Mesenchymal stem cell (in vitro differentiated cells and primary cell): ENCODE data around the gene C19orf12.

ENCODE experiments used
- DNase-seq: peaks from one replicate; pipeline ENCODE4 v3.0.0-alpha.2; 2013
- H2AFZ ChIP-seq: one replicate; pipeline ENCODE4 v1.6.1; 2013; ENCODE audit warnings: low read depth, mild to moderate bottlenecking, control low read depth, inconsistent platforms, low read length, moderate library complexity
- H2AK5ac ChIP-seq: 2 replicates; pipeline ENCODE4 v1.6.1; 2013; ENCODE audit warnings: low read length, moderate library complexity, mild to moderate bottlenecking, inconsistent platforms; ENCODE audit not compliant: severe bottlenecking
- H2BK120ac ChIP-seq: one replicate; pipeline ENCODE4 v1.6.1; 2013; ENCODE audit warnings: low read depth, mild to moderate bottlenecking, inconsistent platforms, low read length, moderate library complexity
- H2BK12ac ChIP-seq, 2 experiments: one replicate each; pipeline ENCODE4 v1.6.1; 2013; ENCODE audit warnings: inconsistent platforms in 2 of 2, low read length in 2 of 2, mild to moderate bottlenecking in 2 of 2, moderate library complexity in 2 of 2, control low read depth in 1 of 2
- H2BK15ac ChIP-seq: one replicate; pipeline ENCODE4 v1.6.1; 2013; ENCODE audit warnings: mild to moderate bottlenecking, low read depth, inconsistent platforms; ENCODE audit not compliant: poor library complexity, severe bottlenecking
- H2BK5ac ChIP-seq: 2 replicates; pipeline ENCODE4 v1.6.1; 2013; ENCODE audit warnings: low read depth, mild to moderate bottlenecking, low read length, control low read depth, inconsistent platforms; ENCODE audit not compliant: poor library complexity, severe bottlenecking
- H3K14ac ChIP-seq, 2 experiments: one replicate each; pipeline ENCODE4 v1.6.1; 2013; ENCODE audit warnings: inconsistent platforms in 2 of 2, low read length in 2 of 2, control low read depth in 1 of 2, mild to moderate bottlenecking in 1 of 2, moderate library complexity in 1 of 2
- H3K18ac ChIP-seq, 2 experiments: one replicate each; pipeline ENCODE4 v1.6.1; 2013; ENCODE audit warnings: inconsistent platforms in 2 of 2, low read length in 2 of 2, control low read depth in 1 of 2, low read depth in 1 of 2, mild to moderate bottlenecking in 1 of 2
- H3K23ac ChIP-seq, 2 experiments: one replicate each; pipeline ENCODE4 v1.6.1; 2013; ENCODE audit warnings: inconsistent platforms in 2 of 2, low read length in 2 of 2, mild to moderate bottlenecking in 2 of 2, moderate library complexity in 2 of 2, control low read depth in 1 of 2
- H3K27ac ChIP-seq: 2 replicates; pipeline ENCODE4 v1.5.1; 2013; ENCODE audit warnings: mild to moderate bottlenecking, moderate library complexity, low read length, control low read depth, inconsistent platforms; ENCODE audit not compliant: poor library complexity, severe bottlenecking
- H3K27me3 ChIP-seq, 2 experiments: 2 replicates each; pipeline versions ENCODE4 v1.6.1 to v1.7.0; 2013; ENCODE audit warnings: low read length in 2 of 2, mild to moderate bottlenecking in 2 of 2, moderate library complexity in 2 of 2, control low read depth in 1 of 2, inconsistent platforms in 1 of 2; ENCODE audit not compliant: control insufficient read depth in 1 of 2, insufficient read depth in 1 of 2
- H3K36me3 ChIP-seq, 2 experiments: 2 replicates each; pipeline versions ENCODE4 v1.6.1 to v1.7.0; 2013; ENCODE audit warnings: low read length in 2 of 2, control low read depth in 1 of 2, inconsistent platforms in 1 of 2, low read depth in 1 of 2, mild to moderate bottlenecking in 1 of 2; ENCODE audit not compliant: insufficient read depth in 2 of 2, control insufficient read depth in 1 of 2
- H3K4ac ChIP-seq, 2 experiments: one replicate each; pipeline ENCODE4 v1.6.1; 2013; ENCODE audit warnings: inconsistent platforms in 2 of 2, low read length in 2 of 2, mild to moderate bottlenecking in 2 of 2, moderate library complexity in 2 of 2, control low read depth in 1 of 2, low read depth in 1 of 2
- H3K4me1 ChIP-seq: 2 replicates; pipeline ENCODE4 v1.6.1; 2013; ENCODE audit warnings: low read depth, low read length, control low read depth; ENCODE audit not compliant: control insufficient read depth, insufficient read depth
- H3K4me2 ChIP-seq: 2 replicates; pipeline ENCODE4 v1.6.1; 2013; ENCODE audit warnings: low read length, mild to moderate bottlenecking, inconsistent platforms; ENCODE audit not compliant: poor library complexity, severe bottlenecking
- H3K4me3 ChIP-seq, 2 experiments: 2 replicates each; pipeline versions ENCODE4 v1.5.1 to v1.7.0; 2013; ENCODE audit warnings: low read length in 2 of 2, mild to moderate bottlenecking in 2 of 2, control low read depth in 1 of 2, low read depth in 1 of 2; ENCODE audit not compliant: insufficient read depth in 1 of 2
- H3K79me1 ChIP-seq: replicated peaks from 2 replicates; pipeline ENCODE4 v1.6.1; 2013; ENCODE audit warnings: mild to moderate bottlenecking, control low read depth, low read length, inconsistent platforms; ENCODE audit not compliant: poor library complexity, severe bottlenecking
- H3K9ac ChIP-seq: 2 replicates; pipeline ENCODE4 v1.7.0; 2013; ENCODE audit warnings: mild to moderate bottlenecking, low read length, moderate library complexity
- H3K9me3 ChIP-seq: 2 replicates; pipeline ENCODE4 v1.7.0; 2013; ENCODE audit warnings: mild to moderate bottlenecking, low read length; ENCODE audit not compliant: control insufficient read depth
- H4K8ac ChIP-seq: one replicate; pipeline ENCODE4 v1.6.1; 2013; ENCODE audit warnings: inconsistent platforms, mild to moderate bottlenecking, low read length, moderate library complexity
- H4K91ac ChIP-seq: one replicate; pipeline ENCODE4 v1.6.1; 2013; ENCODE audit warnings: mild to moderate bottlenecking, low read length, inconsistent platforms
- WGBS: methylation state at CpG from one replicate; pipeline ENCODE4 v1.1.7; 2013; ENCODE audit warnings: mixed read lengths; 5-methylcytosine and 5-hydroxymethylcytosine counted together

The C19orf12 gene

DNA sequence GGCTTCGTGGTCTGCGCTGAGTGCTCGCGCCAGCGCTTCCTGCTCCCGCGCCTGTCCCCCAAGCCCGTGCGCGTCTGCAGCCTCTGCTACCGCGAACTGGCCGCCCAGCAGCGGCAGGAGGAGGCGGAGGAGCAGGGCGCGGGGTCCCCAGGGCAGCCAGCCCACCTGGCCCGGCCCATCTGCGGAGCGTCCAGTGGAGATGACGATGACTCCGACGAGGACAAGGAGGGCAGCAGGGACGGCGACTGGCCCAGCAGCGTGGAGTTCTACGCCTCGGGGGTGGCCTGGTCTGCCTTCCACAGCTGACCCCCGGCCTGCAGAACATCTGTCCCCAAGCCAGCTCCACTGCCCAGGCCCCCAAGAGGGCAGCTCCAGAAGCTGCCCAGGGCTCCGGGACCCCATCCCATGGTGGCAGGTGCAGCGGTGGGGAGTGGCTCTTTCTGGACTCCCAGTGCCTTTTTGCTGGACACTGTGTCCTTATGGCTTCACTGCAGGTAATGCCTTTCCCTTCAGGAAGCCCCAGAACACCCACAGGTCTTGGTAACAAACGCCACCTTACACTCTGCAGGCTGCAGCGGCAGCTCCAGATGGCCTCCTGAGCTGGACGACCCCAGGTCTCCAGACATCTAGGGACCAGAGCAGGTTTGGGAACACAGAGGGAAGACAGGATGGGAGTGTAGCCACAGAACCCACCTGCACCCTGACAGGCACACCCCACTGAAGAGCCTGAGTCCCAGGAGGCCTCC, 40.5 kb downstream of the C19orf12 start:
- WGBS, result 96% methylated on average over 34 of the region's 34 CpGs
- Histone ChIP-seq H3K9ac (no peak overlapping the region), H2BK120ac (no peak overlapping the region), H2BK5ac (no peak overlapping the region), H3K36me3 (peaks cover 46 to 61% of the 10 kb centered on the region in 2 experiments), H2AFZ (no peak overlapping the region), H3K14ac (no peak overlapping the region), H2BK15ac (no peak overlapping the region), H2BK12ac (no peak overlapping the region), H3K23ac (no peak overlapping the region), H3K4me2 (no peak overlapping the region), H3K27me3 (no peaks in the 10 kb centered on the region), H3K79me1 (peaks cover 27% of the 10 kb centered on the region), H3K27ac (no peak overlapping the region), H4K8ac (no peak overlapping the region), H3K4me3 (peak overlapping the region in 1 of 2 experiments; percentile 9), H3K18ac (no peak overlapping the region), H3K4ac (no peak overlapping the region), H3K4me1 (peaks cover 12% of the 10 kb centered on the region), H4K91ac (peak overlapping the region; percentile 30), H2AK5ac (no peak overlapping the region), H3K9me3 (no peaks in the 10 kb centered on the region)
- no peak for DNase-seq

DNA sequence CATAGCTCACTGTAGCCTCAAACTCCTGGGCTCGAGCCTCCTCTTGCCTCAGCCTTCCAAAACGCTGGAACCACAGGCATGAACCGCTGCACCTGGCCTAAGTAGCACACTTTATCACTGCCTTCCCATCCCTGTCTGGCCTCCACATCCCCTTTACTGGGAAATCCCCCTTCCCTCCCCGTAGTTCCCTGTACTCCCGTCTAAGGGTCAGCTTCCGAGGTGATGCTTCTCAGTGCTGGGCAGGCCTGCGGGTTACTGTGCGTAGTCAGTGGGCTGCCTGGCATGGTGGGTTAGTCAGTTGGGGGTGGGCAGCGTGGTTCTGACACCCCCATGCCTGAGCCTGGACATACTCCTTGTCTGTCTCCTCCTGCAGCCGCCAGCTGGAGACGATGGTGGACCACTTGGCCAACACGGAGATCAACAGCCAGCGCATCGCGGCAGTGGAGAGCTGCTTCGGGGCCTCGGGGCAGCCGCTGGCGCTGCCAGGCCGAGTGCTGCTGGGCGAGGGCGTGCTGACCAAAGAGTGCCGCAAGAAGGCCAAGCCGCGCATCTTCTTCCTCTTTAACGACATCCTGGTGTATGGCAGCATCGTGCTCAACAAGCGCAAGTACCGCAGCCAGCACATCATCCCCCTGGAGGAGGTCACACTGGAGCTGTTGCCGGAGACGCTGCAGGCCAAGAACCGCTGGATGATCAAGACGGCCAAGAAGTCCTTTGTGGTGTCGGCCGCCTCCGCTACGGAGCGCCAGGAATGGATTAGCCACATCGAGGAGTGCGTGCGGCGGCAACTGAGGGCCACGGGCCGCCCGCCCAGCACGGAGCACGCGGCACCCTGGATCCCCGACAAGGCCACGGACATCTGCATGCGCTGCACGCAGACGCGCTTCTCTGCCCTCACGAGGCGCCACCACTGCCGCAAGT, 41.4 kb downstream of the C19orf12 start:
- peak overlapping the region in 1 of 2 experiments; percentile 78 for H3K23ac ChIP-seq
- H3K79me1 ChIP-seq, result peaks cover 34% of the 10 kb centered on the region
- no peak overlapping the region for H3K4me3 ChIP-seq
- H3K18ac ChIP-seq, result no peak overlapping the region
- H3K4me2 ChIP-seq, result no peak overlapping the region
- 97% methylated on average over 57 of the region's 57 CpGs for WGBS
- DNase-seq, result no peak
- H3K36me3 ChIP-seq, result peaks cover 49 to 66% of the 10 kb centered on the region in 2 experiments
- no peaks in the 10 kb centered on the region for H3K27me3 ChIP-seq
- H4K91ac ChIP-seq, result peak overlapping the region; percentile 30
- peak overlapping the region in 1 of 2 experiments; percentile 4 for H2BK12ac ChIP-seq
- H3K9me3 ChIP-seq, result no peaks in the 10 kb centered on the region
- H2BK5ac ChIP-seq, result no peak overlapping the region
- no peak overlapping the region for H3K9ac ChIP-seq
- no peak overlapping the region for H3K4ac ChIP-seq
- no peak overlapping the region for H2AK5ac ChIP-seq
- peaks cover 17% of the 10 kb centered on the region for H3K4me1 ChIP-seq
- peak overlapping the region; percentile 15 for H4K8ac ChIP-seq
- no peak overlapping the region for H2AFZ ChIP-seq
- no peak overlapping the region for H3K27ac ChIP-seq
- no peak overlapping the region for H2BK120ac ChIP-seq
- no peak overlapping the region for H2BK15ac ChIP-seq
- H3K14ac ChIP-seq, result peak overlapping the region in 1 of 2 experiments; percentile 53

DNA sequence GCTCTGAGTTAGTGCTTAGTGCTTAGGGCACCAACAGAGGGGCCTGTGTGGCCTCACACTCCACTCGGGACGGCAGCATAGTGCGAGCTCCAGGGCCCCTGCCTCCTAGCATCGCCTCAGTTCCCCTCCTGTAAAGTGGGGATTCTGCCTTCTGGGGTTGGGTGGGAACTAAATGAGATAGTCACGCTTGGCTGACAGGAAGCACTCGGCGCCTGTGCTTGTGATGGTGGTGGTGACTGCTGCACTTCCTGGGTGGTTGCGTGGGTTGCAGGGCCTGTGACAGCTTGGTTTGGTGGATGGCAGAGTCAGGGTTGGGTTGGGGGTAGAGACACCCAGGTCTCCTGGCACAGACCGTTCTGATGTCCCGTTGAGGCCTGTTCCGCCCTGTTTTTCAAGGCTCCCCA, 42.1 kb downstream of the C19orf12 start:
- H3K4ac ChIP-seq, result no peak overlapping the region
- 92% methylated on average over 11 of the region's 11 CpGs for WGBS
- H3K9me3 ChIP-seq, result no peaks in the 10 kb centered on the region
- H3K36me3 ChIP-seq, result peaks cover 47 to 69% of the 10 kb centered on the region in 2 experiments
- H3K4me3 ChIP-seq, result no peak overlapping the region
- H2BK120ac ChIP-seq, result no peak overlapping the region
- H3K27me3 ChIP-seq, result no peaks in the 10 kb centered on the region
- no peak overlapping the region for H3K9ac ChIP-seq
- no peak overlapping the region for H2AFZ ChIP-seq
- no peak overlapping the region for H3K27ac ChIP-seq
- no peak overlapping the region for H3K18ac ChIP-seq
- no peak overlapping the region for H4K8ac ChIP-seq
- H2BK15ac ChIP-seq, result no peak overlapping the region
- no peak overlapping the region for H4K91ac ChIP-seq
- H3K23ac ChIP-seq, result no peak overlapping the region
- peaks cover 37% of the 10 kb centered on the region for H3K79me1 ChIP-seq
- H2AK5ac ChIP-seq, result no peak overlapping the region
- H2BK5ac ChIP-seq, result no peak overlapping the region
- H2BK12ac ChIP-seq, result no peak overlapping the region
- no peak for DNase-seq
- H3K4me1 ChIP-seq, result peaks cover 21% of the 10 kb centered on the region
- H3K14ac ChIP-seq, result no peak overlapping the region
- no peak overlapping the region for H3K4me2 ChIP-seq

DNA sequence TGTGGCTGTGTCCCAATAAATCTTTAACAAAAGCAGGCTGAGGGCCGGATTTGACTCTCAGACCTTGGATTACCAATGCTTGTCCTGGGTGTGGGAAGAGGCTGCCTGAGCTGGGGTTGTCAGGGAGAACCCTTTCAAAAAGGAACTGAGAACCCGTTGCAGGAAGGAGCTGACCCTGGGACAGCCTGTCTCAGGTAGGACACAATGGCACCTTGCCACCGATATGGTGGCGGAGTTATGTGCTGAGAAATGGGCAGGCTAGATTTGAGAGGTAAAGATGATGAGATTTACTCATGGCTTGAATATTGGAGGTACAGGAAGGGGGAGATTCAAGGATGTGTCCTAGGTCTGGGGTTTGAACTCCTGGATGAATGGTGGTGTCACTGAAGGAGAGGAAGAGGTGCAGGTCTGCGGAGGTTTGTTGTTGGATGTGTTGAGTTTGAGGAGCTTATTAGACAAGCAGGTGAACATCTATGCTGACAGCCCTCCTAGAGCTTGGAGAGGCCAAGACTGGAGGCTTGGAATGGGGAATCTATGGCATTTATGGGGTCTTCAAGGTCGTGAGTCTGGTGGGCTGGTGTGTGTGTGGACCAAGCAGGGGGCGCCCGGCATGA, 42.6 kb downstream of the C19orf12 start:
- H2AFZ ChIP-seq, result no peak overlapping the region
- no peak overlapping the region for H2BK12ac ChIP-seq
- no peak overlapping the region for H3K4me2 ChIP-seq
- peaks cover 25% of the 10 kb centered on the region for H3K4me1 ChIP-seq
- H3K9ac ChIP-seq, result no peak overlapping the region
- H2BK5ac ChIP-seq, result no peak overlapping the region
- H3K36me3 ChIP-seq, result peaks cover 47 to 71% of the 10 kb centered on the region in 2 experiments
- no peak overlapping the region for H3K4me3 ChIP-seq
- DNase-seq, result no peak
- H3K27ac ChIP-seq, result no peak overlapping the region
- H4K8ac ChIP-seq, result no peak overlapping the region
- H3K4ac ChIP-seq, result no peak overlapping the region
- H3K9me3 ChIP-seq, result no peaks in the 10 kb centered on the region
- no peaks in the 10 kb centered on the region for H3K27me3 ChIP-seq
- H2BK120ac ChIP-seq, result no peak overlapping the region
- 94% methylated on average over 8 of the region's 8 CpGs for WGBS
- no peak overlapping the region for H2AK5ac ChIP-seq
- no peak overlapping the region for H2BK15ac ChIP-seq
- no peak overlapping the region for H3K23ac ChIP-seq
- no peak overlapping the region for H3K18ac ChIP-seq
- H3K14ac ChIP-seq, result no peak overlapping the region
- H4K91ac ChIP-seq, result no peak overlapping the region
- H3K79me1 ChIP-seq, result peaks cover 41% of the 10 kb centered on the region
